GM21447 (cell line): ENCODE measurements around the gene LGALS8.

ENCODE experiments used
- ATAC-seq: cut with Tn5 transposase; IDR thresholded peaks from one replicate; pipeline ENCODE4 v1.9.1; 2021; ENCODE audit not compliant: unreplicated experiment

LGALS8 gene

GRCh38 chr1:236508593-236509027 is 15.2 kb upstream of the LGALS8 start:
- ATAC-seq: peak; percentile 57

- no peak for ATAC-seq
Measured at GRCh38 chr1:236509203-236509602, 14.6 kb upstream of the LGALS8 start.

GRCh38 chr1:236509647-236510401 is 14.0 kb upstream of the LGALS8 start:
- ATAC-seq: no peak

- ATAC-seq: no peak
Measured at GRCh38 chr1:236511735-236512418, 11.9 kb upstream of the LGALS8 start.

GRCh38 chr1:236514703-236515442 is 8.9 kb upstream of the LGALS8 start:
- no peak for ATAC-seq

- ATAC-seq: no peak
Measured at GRCh38 chr1:236515443-236515958, 8.3 kb upstream of the LGALS8 start.

- ATAC-seq: no peak
Measured at GRCh38 chr1:236516929-236517704, 6.7 kb upstream of the LGALS8 start.

- ATAC-seq: no peak
Measured at GRCh38 chr1:236518322-236518721, 5.5 kb upstream of the LGALS8 start.

GRCh38 chr1:236520445-236521005 is 3.3 kb upstream of the LGALS8 start:
- ATAC-seq: no peak

- ATAC-seq: peak; percentile 3
Measured at GRCh38 chr1:236522937-236523703, 662 bp upstream of the LGALS8 start.

- peak; percentile 94 for ATAC-seq
Measured at GRCh38 chr1:236524142-236524894, 536 bp downstream of the LGALS8 start.

GRCh38 chr1:236524895-236525184 is 1.1 kb downstream of the LGALS8 start:
- ATAC-seq: peak; percentile 7

- no peak for ATAC-seq
Measured at GRCh38 chr1:236526079-236526478, 2.3 kb downstream of the LGALS8 start.

GRCh38 chr1:236530286-236530685 is 6.5 kb downstream of the LGALS8 start:
- ATAC-seq: no peak

- ATAC-seq: no peak
Measured at GRCh38 chr1:236530959-236531358, 7.2 kb downstream of the LGALS8 start.

GRCh38 chr1:236532850-236533249 is 9.1 kb downstream of the LGALS8 start:
- ATAC-seq: no peak

- no peak for ATAC-seq
Measured at GRCh38 chr1:236534151-236534651, 10.4 kb downstream of the LGALS8 start.

- ATAC-seq: no peak
Measured at GRCh38 chr1:236535190-236535589, 11.4 kb downstream of the LGALS8 start.

GRCh38 chr1:236535662-236536161 is 11.9 kb downstream of the LGALS8 start:
- ATAC-seq: no peak
